ENCODE measurements around the gene POU4F3. TPM values are rescaled to one million over a fixed set of nuclear protein-coding genes. Genes with fewer than 3 reads are reported as not detected.

POU4F3 gene
- total and polyA plus RNA-seq, 8 donors, result 0.12 TPM; not detected in 7

- no peaks in the 10 kb centered on the region for H3K36me3 ChIP-seq
- no peak overlapping the region for H3K27ac ChIP-seq
- peaks cover 0 to 33% (median 9%) of the 10 kb centered on the region in 4 donors for H3K4me1 ChIP-seq
- intact Hi-C loops (cut with DNase I; ENCODE audit: low total_unique reads), result no loop called here
- DNase-seq, result no peak
- no peak overlapping the region for H3K4me3 ChIP-seq
- TF ChIP-seq EP300 (IDR thresholded peaks at IDR 0.05), result no peak
- TF ChIP-seq POLR2AphosphoS5 (IDR thresholded peaks at IDR 0.05), result no peak
- TF ChIP-seq POLR2A (IDR thresholded peaks at IDR 0.05), result no peak
- TF ChIP-seq, protein P1, sequence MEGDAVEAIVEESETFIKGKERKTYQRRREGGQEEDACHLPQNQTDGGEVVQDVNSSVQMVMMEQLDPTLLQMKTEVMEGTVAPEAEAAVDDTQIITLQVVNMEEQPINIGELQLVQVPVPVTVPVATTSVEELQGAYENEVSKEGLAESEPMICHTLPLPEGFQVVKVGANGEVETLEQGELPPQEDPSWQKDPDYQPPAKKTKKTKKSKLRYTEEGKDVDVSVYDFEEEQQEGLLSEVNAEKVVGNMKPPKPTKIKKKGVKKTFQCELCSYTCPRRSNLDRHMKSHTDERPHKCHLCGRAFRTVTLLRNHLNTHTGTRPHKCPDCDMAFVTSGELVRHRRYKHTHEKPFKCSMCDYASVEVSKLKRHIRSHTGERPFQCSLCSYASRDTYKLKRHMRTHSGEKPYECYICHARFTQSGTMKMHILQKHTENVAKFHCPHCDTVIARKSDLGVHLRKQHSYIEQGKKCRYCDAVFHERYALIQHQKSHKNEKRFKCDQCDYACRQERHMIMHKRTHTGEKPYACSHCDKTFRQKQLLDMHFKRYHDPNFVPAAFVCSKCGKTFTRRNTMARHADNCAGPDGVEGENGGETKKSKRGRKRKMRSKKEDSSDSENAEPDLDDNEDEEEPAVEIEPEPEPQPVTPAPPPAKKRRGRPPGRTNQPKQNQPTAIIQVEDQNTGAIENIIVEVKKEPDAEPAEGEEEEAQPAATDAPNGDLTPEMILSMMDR (IDR thresholded peaks at IDR 0.05), result no peak
- H3K27me3 ChIP-seq, result peaks cover 25 to 100% (median 74%) of the 10 kb centered on the region in 3 donors
- peaks cover 0 to 6% (median 0%) of the 10 kb centered on the region in 4 donors for H3K9me3 ChIP-seq
Observed at GRCh38 chr5:146336197-146336596, 2.4 kb upstream of the POU4F3 start.

- H3K27ac ChIP-seq, result no peak overlapping the region
- H3K4me3 ChIP-seq, result no peak overlapping the region
- no peak for DNase-seq
- H3K9me3 ChIP-seq, result peaks cover 0 to 6% (median 2%) of the 10 kb centered on the region in 4 donors
- no peaks in the 10 kb centered on the region for H3K36me3 ChIP-seq
- TF ChIP-seq POLR2AphosphoS5 (IDR thresholded peaks at IDR 0.05) (no peak), POLR2A (IDR thresholded peaks at IDR 0.05) (no peak), EP300 (IDR thresholded peaks at IDR 0.05) (no peak)
- TF ChIP-seq, protein P1 (IDR thresholded peaks at IDR 0.05), result no peak
- H3K27me3 ChIP-seq, result peaks cover 31 to 100% (median 82%) of the 10 kb centered on the region in 3 donors
- WGBS, 5 donors, result 3 to 4% (median 3%) methylated on average over 26 to 34 of the region's 34 CpGs
- intact Hi-C loops (cut with DNase I; ENCODE audit: low total_unique reads), result no loop called here
- peaks cover 0 to 33% (median 9%) of the 10 kb centered on the region in 4 donors for H3K4me1 ChIP-seq
Observed at GRCh38 chr5:146337264-146337904, 1.3 kb upstream of the POU4F3 start.

DNA sequence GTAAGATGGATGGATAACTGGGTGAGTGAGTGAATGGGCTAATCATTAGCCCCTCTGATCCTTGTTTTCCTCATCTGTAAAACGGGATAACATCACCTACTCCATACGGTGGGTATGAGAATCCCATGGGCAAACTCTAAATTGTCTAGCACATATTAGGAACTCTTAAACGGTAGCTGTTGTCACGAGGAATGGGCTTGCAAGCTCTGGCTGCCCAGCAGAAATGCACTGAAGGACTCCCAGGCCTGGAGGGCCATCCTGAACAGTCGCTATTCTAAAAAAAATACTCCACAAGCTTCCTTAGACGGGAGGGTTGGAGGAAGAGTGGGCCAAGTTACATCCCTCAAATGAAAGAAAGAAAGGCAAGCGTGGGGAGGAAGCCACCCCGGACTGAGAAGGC is 711 bp upstream of the POU4F3 start:
- TF ChIP-seq, protein P1 (IDR thresholded peaks at IDR 0.05), result no peak
- TF ChIP-seq EP300 (IDR thresholded peaks at IDR 0.05) (no peak), POLR2A (IDR thresholded peaks at IDR 0.05) (no peak), POLR2AphosphoS5 (IDR thresholded peaks at IDR 0.05) (no peak)
- Histone ChIP-seq H3K27ac (no peak overlapping the region), H3K4me1 (peaks cover 0 to 34% (median 9%) of the 10 kb centered on the region in 4 donors), H3K36me3 (no peaks in the 10 kb centered on the region), H3K4me3 (no peak overlapping the region), H3K27me3 (peaks cover 34 to 100% (median 86%) of the 10 kb centered on the region in 3 donors), H3K9me3 (peaks cover 0 to 6% (median 2%) of the 10 kb centered on the region in 4 donors)
- DNase-seq, result no peak
- intact Hi-C loops (cut with DNase I; ENCODE audit: low total_unique reads), result no loop called here
- WGBS, 5 donors, result 1 to 9% (median 4%) methylated on average over 8 of the region's 8 CpGs

- 6 to 11% (median 9%) methylated on average over 20 to 44 of the region's 44 CpGs for WGBS, 5 donors
- DNase-seq, result no peak
- TF ChIP-seq EP300 (IDR thresholded peaks at IDR 0.05) (no peak), POLR2AphosphoS5 (IDR thresholded peaks at IDR 0.05) (no peak), POLR2A (IDR thresholded peaks at IDR 0.05) (no peak)
- TF ChIP-seq, protein P1 (IDR thresholded peaks at IDR 0.05), result no peak
- peaks cover 41 to 100% (median 86%) of the 10 kb centered on the region in 3 donors for H3K27me3 ChIP-seq
- H3K36me3 ChIP-seq, result no peaks in the 10 kb centered on the region
- intact Hi-C loops (cut with DNase I; ENCODE audit: low total_unique reads), result no loop called here
- H3K4me1 ChIP-seq, result peaks cover 3 to 47% (median 13%) of the 10 kb centered on the region in 4 donors
- H3K4me3 ChIP-seq, result peak overlapping the region in 2 of 4 donors; percentile 3 to 9
- H3K27ac ChIP-seq, result no peak overlapping the region
- peaks cover 0 to 6% (median 2%) of the 10 kb centered on the region in 4 donors for H3K9me3 ChIP-seq
Observed at GRCh38 chr5:146339715-146340259, 1.1 kb downstream of the POU4F3 start.

All from stomach (tissue), 9 donors.